Retina (tissue), 1 donor: ENCODE measurements around the gene LYL1.

ENCODE experiments used
- DNase-seq: peaks from one replicate; pipeline ENCODE4 v3.0.0-alpha.2; 2016

Gene LYL1

GRCh38 chr19:13091400-13092157, 11.1 kb downstream of the LYL1 start:
- peak; percentile 66 for DNase-seq

GRCh38 chr19:13090511-13091231, 12.0 kb downstream of the LYL1 start:
- DNase-seq = no peak

- no peak for DNase-seq
These were observed 12.7 kb downstream of the LYL1 start for GRCh38 chr19:13089857-13090507.

GRCh38 chr19:13089139-13089856, 13.4 kb downstream of the LYL1 start:
- DNase-seq = no peak

GRCh38 chr19:13087795-13088537, 14.7 kb downstream of the LYL1 start:
- DNase-seq = no peak

- no peak for DNase-seq
These were observed 15.4 kb downstream of the LYL1 start for GRCh38 chr19:13087295-13087694.

GRCh38 chr19:13086341-13086740, 16.3 kb downstream of the LYL1 start:
- DNase-seq = no peak

- no peak for DNase-seq
These were observed 17.0 kb downstream of the LYL1 start for GRCh38 chr19:13085666-13086065.

GRCh38 chr19:13083627-13084026, 19.0 kb downstream of the LYL1 start:
- no peak for DNase-seq

GRCh38 chr19:13083008-13083404, 19.7 kb downstream of the LYL1 start:
- DNase-seq = no peak

- peak; percentile 79 for DNase-seq
These were observed 20.3 kb downstream of the LYL1 start for GRCh38 chr19:13082192-13083007.

GRCh38 chr19:13079542-13079986, 23.1 kb downstream of the LYL1 start:
- DNase-seq = no peak

GRCh38 chr19:13078897-13079541, 23.6 kb downstream of the LYL1 start:
- DNase-seq = no peak

GRCh38 chr19:13078381-13078780, 24.3 kb downstream of the LYL1 start:
- no peak for DNase-seq

GRCh38 chr19:13077240-13077639, 25.4 kb downstream of the LYL1 start:
- peak; percentile 51 for DNase-seq

GRCh38 chr19:13076787-13077186, 25.9 kb downstream of the LYL1 start:
- DNase-seq = no peak

- no peak for DNase-seq
These were observed 26.3 kb downstream of the LYL1 start for GRCh38 chr19:13076320-13076719.

GRCh38 chr19:13074378-13074777, 28.3 kb downstream of the LYL1 start:
- no peak for DNase-seq

GRCh38 chr19:13073263-13073662, 29.4 kb downstream of the LYL1 start:
- DNase-seq = no peak

GRCh38 chr19:13072188-13072908, 30.3 kb downstream of the LYL1 start:
- DNase-seq = no peak
